GM11168 (cell line): ENCODE measurements around the gene LRRC19.

Experiments
- in situ Hi-C: fragments of 300-500 bp; cut with MboI; formaldehyde crosslinking; loops from one replicate; pipeline ENCODE4 v1.12.0; 2022; ENCODE audit warnings: low sequenced_read_pairs; ENCODE audit not compliant: unreplicated experiment

Gene LRRC19

GRCh38 chr9:27005491-27005890 is at the start of gene LRRC19:
LRRC19 (minus strand) TSS chr9:27005672; CDS start chr9:26999694, 5,978 bp downstream.
- in situ Hi-C loops: no loop called here

- in situ Hi-C loops: no loop called here
These were observed 49.4 kb upstream of the LRRC19 start for GRCh38 chr9:27054841-27055240.

- in situ Hi-C loops: no loop called here
These were observed 48.7 kb upstream of the LRRC19 start for GRCh38 chr9:27054125-27054524.

GRCh38 chr9:27053369-27054022 is 48.0 kb upstream of the LRRC19 start:
- in situ Hi-C loops: no loop called here

GRCh38 chr9:27047136-27047535 is 41.7 kb upstream of the LRRC19 start:
- in situ Hi-C loops: no loop called here

GRCh38 chr9:27043176-27043575 is 37.7 kb upstream of the LRRC19 start:
- in situ Hi-C loops: no loop called here

GRCh38 chr9:27042476-27042875 is 37.0 kb upstream of the LRRC19 start:
- in situ Hi-C loops: no loop called here

- in situ Hi-C loops: no loop called here
These were observed 36.3 kb upstream of the LRRC19 start for GRCh38 chr9:27041746-27042145.

GRCh38 chr9:27037499-27037898 is 32.0 kb upstream of the LRRC19 start:
- in situ Hi-C loops: no loop called here

GRCh38 chr9:27033815-27034403 is 28.4 kb upstream of the LRRC19 start:
- in situ Hi-C loops: no loop called here

GRCh38 chr9:27029186-27029585 is 23.7 kb upstream of the LRRC19 start:
- in situ Hi-C loops: no loop called here

GRCh38 chr9:27022920-27023319 is 17.4 kb upstream of the LRRC19 start:
- in situ Hi-C loops: no loop called here

GRCh38 chr9:27019589-27019988 is 14.1 kb upstream of the LRRC19 start:
- in situ Hi-C loops: no loop called here

GRCh38 chr9:27003426-27004077 is 1.9 kb downstream of the LRRC19 start:
- in situ Hi-C loops: no loop called here

GRCh38 chr9:26995810-26996209 is 9.7 kb downstream of the LRRC19 start:
- in situ Hi-C loops: no loop called here

- in situ Hi-C loops: no loop called here
These were observed 22.1 kb downstream of the LRRC19 start for GRCh38 chr9:26983340-26983739.

GRCh38 chr9:26975728-26976707 is 29.5 kb downstream of the LRRC19 start:
- in situ Hi-C loops: no loop called here

GRCh38 chr9:26974927-26975326 is 30.5 kb downstream of the LRRC19 start:
- in situ Hi-C loops: no loop called here

GRCh38 chr9:26973989-26974388 is 31.5 kb downstream of the LRRC19 start:
- in situ Hi-C loops: no loop called here

- in situ Hi-C loops: no loop called here
These were observed 33.8 kb downstream of the LRRC19 start for GRCh38 chr9:26971721-26972120.

- in situ Hi-C loops: no loop called here
These were observed 48.6 kb downstream of the LRRC19 start for GRCh38 chr9:26956860-26957233.
